ENCODE measurements around the gene KLHL26. TPM values are rescaled to one million over a fixed set of nuclear protein-coding genes. Genes with fewer than 3 reads are reported as not detected.

Gene KLHL26
- total RNA-seq, 4 donors from 2014 or later, result 7.0 to 15.7 (median 7.6) TPM

GRCh38 chr19:18719541-18719940 is 82.7 kb downstream of the KLHL26 start:
- TF ChIP-seq POLR2AphosphoS5 (IDR thresholded peaks at IDR 0.05) (no peak), POLR2A (IDR thresholded peaks at IDR 0.05) (no peak), EP300 (IDR thresholded peaks at IDR 0.05; ENCODE audit: low read depth) (no peak), CTCF (IDR thresholded peaks at IDR 0.05) (no peak)
- WGBS, 2 donors (ENCODE audit: low coverage in 1 of 2), result 92% methylated on average over 23 of the region's 25 CpGs; no CpG with 5 or more reads in 1 of the 2 donors
- in situ Hi-C loops (cut with MboI; ENCODE audit: low pct_ligation_motif_present in 1 of 4, low pct_unique_long_range_greater_than_20kb in 1 of 4, low sequenced_read_pairs in 3 of 4), result no loop called here
- Histone ChIP-seq H3K36me3 (no peaks in the 10 kb centered on the region), H3K4me1 (no peaks in the 10 kb centered on the region), H3K4me3 (no peak overlapping the region), H3K27ac (no peak overlapping the region), H3K9me3 (no peaks in the 10 kb centered on the region), H3K27me3 (no peaks in the 10 kb centered on the region)
- intact Hi-C loops (cut with DNase I; ENCODE audit: low total_unique reads), result no loop called here
- no peak for DNase-seq

Small RNAs within 50 kb of the gene (small RNA-seq; reads per million reads assigned to genes)
- 0 reads per million in 4 donors for gene RN7SL155P

Other genes starting within 250 kb of the KLHL26 start
- 1 to 10 TPM in 3 of 4 donors, not detected in 1; 3.3 to 4.9 (median 4.1) TPM for gene LRRC25, start 239.4 kb upstream of the KLHL26 start, total RNA-seq
- 10 to 100 TPM in 3 of 4 donors, 1 to 10 TPM in 1; 9.4 to 40.4 (median 32.2) TPM for gene SSBP4, start 217.6 kb upstream of the KLHL26 start, total RNA-seq
- 10 to 100 TPM in 2 of 4 donors, 1 to 10 TPM in 2; 3.0 to 15.1 (median 8.8) TPM for gene ISYNA1, start 198.9 kb upstream of the KLHL26 start, total RNA-seq
- 10 to 100 TPM; 16.2 to 72.2 (median 18.0) TPM for gene ELL, start 115.0 kb upstream of the KLHL26 start, total RNA-seq
- 100 to 1,000 TPM; 267 to 318 (median 275) TPM for gene FKBP8, start 93.5 kb upstream of the KLHL26 start, total RNA-seq
- 100 to 1,000 TPM in 2 of 4 donors, 10 to 100 TPM in 2; 62.1 to 195 (median 98.0) TPM for gene KXD1, start 79.2 kb upstream of the KLHL26 start, total RNA-seq
- 100 to 1,000 TPM; 421 to 735 (median 566) TPM for gene UBA52, start 65.2 kb upstream of the KLHL26 start, total RNA-seq
- gene REX1BD, start 48.2 kb upstream of the KLHL26 start, total RNA-seq, result 100 to 1,000 TPM in 2 of 4 donors, 10 to 100 TPM in 2; 75.1 to 171 (median 121) TPM
- gene CRLF1, start 30.2 kb upstream of the KLHL26 start, total RNA-seq, result 10 to 100 TPM in 1 of 4 donors, 1 to 10 TPM in 3; 1.1 to 21.0 (median 6.1) TPM
- gene TMEM59L, start 24.2 kb upstream of the KLHL26 start, total RNA-seq, result 10 to 100 TPM in 2 of 4 donors, under 1 TPM in 2; 0.48 to 21.7 (median 8.6) TPM
- 10 to 100 TPM in 1 of 4 donors, 1 to 10 TPM in 3; 6.2 to 17.6 (median 7.7) TPM for gene CRTC1, start 46.7 kb downstream of the KLHL26 start, total RNA-seq
- under 1 TPM in 2 of 4 donors, not detected in 2; 0.32 to 0.55 TPM for gene COMP, start 154.3 kb downstream of the KLHL26 start, total RNA-seq
- gene UPF1, start 194.9 kb downstream of the KLHL26 start, total RNA-seq, result 100 to 1,000 TPM in 1 of 4 donors, 10 to 100 TPM in 3; 84.2 to 153 (median 91.9) TPM

Data from transverse colon (tissue), 4 donors.